ENCODE data around the gene HYLS1.
"Not testable (repeated sequence)": the region's sequence is repeated elsewhere in the genome, so short reads cannot be mapped to it uniquely, and the experiment has no call there.

Gene HYLS1

GRCh38 chr11:125903711-125904659, 16.5 kb downstream of the HYLS1 start, which contains the start of gene DDX25:
TSS of gene DDX25 (plus strand) at chr11:125904508. CDS start at chr11:125904518, 10 bp downstream.
- peak; percentile 83 for DNase-seq

- DNase-seq: no peak
Observed at GRCh38 chr11:125904678-125905077, 17.2 kb downstream of the HYLS1 start.

- DNase-seq: no peak
Observed at GRCh38 chr11:125910226-125910849, 22.9 kb downstream of the HYLS1 start.

GRCh38 chr11:125914601-125915000, 27.1 kb downstream of the HYLS1 start:
- DNase-seq: not testable (repeated sequence)

- no peak for DNase-seq
Observed at GRCh38 chr11:125916683-125917347, 29.3 kb downstream of the HYLS1 start.

- no peak for DNase-seq
Observed at GRCh38 chr11:125918140-125918840, 30.8 kb downstream of the HYLS1 start.

GRCh38 chr11:125921042-125921441, 33.6 kb downstream of the HYLS1 start:
- DNase-seq: no peak

GRCh38 chr11:125922156-125922555, 34.7 kb downstream of the HYLS1 start:
- DNase-seq: no peak

GRCh38 chr11:125923012-125923579, 35.6 kb downstream of the HYLS1 start:
- DNase-seq: peak; percentile 72

- DNase-seq: no peak
Observed at GRCh38 chr11:125923633-125924032, 36.2 kb downstream of the HYLS1 start.

GRCh38 chr11:125924384-125925007, 37.0 kb downstream of the HYLS1 start:
- DNase-seq: no peak

GRCh38 chr11:125925247-125925740, 37.8 kb downstream of the HYLS1 start:
- DNase-seq: no peak

GRCh38 chr11:125925804-125926203, 38.3 kb downstream of the HYLS1 start:
- DNase-seq: no peak

- DNase-seq: no peak
Observed at GRCh38 chr11:125926682-125927081, 39.2 kb downstream of the HYLS1 start.

GRCh38 chr11:125929445-125930075, 42.1 kb downstream of the HYLS1 start:
- DNase-seq: no peak

GRCh38 chr11:125930076-125930450, 42.6 kb downstream of the HYLS1 start:
- DNase-seq: no peak

GRCh38 chr11:125931116-125931515, 43.6 kb downstream of the HYLS1 start:
- DNase-seq: no peak

- DNase-seq: no peak
Observed at GRCh38 chr11:125931668-125932067, 44.2 kb downstream of the HYLS1 start.

GRCh38 chr11:125932301-125932700, 44.8 kb downstream of the HYLS1 start:
- no peak for DNase-seq

- DNase-seq: no peak
Observed at GRCh38 chr11:125933030-125933813, 45.8 kb downstream of the HYLS1 start.
